MM.1S (cell line): ENCODE data around the gene KDM4C.

Source experiments
- EZH2 ChIP-seq: fragments of 300-600 bp; sonication (generic); optimal IDR thresholded peaks from 2 replicates; pipeline ENCODE3; 2017; ENCODE audit warnings: low read depth, mild to moderate bottlenecking, antibody characterized with exemption, low read length, mixed read lengths
- EZH2phosphoT487 ChIP-seq: fragments of 300-600 bp; sonication (generic); IDR thresholded peaks from 2 replicates; pipeline ENCODE4 v1.6.1; 2018; ENCODE audit warnings: antibody characterized with exemption, low read length
- TF ChIP-seq, protein P1 (sequence below): fragments of 300-600 bp; sonication (generic); IDR thresholded peaks from 2 replicates; pipeline ENCODE4 v1.5.1; 2016; ENCODE audit warnings: antibody characterized with exemption, low read length, mixed read lengths

DNA sequence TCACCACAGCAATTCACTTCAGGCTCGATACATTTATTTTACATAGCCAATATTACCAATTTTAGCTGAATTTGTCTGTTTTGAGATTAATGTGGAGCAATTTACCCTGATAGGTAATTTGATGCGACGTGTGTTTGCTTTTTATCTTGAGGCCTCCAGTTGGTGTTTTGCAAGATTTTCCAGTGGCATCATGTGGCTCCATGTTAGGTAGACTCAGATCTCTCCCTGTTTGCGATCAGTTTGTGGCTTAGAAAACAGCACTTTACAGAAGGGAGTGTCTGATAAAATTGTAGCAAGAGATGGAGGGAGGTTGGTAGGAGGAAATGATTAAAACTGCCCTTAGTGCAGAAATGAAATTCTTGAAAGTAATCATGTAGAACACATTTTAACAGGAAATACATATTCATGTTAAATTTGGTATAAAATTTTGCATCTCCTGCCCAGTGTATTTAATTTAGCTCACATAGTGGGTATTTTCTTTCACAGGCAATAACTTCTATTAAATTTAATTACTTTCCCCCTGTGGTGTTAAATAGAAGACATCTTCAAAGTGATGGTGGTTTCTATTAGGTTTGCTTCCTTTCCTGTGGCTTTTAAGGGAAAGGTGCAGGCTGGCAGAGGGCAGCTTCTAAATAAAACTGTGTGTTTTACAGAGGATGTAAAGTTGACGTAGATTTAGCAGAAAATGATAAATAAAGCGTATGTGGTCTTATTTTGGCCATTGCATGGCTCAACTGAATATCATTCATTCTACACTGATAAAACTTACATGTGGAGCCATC is 135.8 kb downstream of the KDM4C start:
- TF ChIP-seq, protein P1, sequence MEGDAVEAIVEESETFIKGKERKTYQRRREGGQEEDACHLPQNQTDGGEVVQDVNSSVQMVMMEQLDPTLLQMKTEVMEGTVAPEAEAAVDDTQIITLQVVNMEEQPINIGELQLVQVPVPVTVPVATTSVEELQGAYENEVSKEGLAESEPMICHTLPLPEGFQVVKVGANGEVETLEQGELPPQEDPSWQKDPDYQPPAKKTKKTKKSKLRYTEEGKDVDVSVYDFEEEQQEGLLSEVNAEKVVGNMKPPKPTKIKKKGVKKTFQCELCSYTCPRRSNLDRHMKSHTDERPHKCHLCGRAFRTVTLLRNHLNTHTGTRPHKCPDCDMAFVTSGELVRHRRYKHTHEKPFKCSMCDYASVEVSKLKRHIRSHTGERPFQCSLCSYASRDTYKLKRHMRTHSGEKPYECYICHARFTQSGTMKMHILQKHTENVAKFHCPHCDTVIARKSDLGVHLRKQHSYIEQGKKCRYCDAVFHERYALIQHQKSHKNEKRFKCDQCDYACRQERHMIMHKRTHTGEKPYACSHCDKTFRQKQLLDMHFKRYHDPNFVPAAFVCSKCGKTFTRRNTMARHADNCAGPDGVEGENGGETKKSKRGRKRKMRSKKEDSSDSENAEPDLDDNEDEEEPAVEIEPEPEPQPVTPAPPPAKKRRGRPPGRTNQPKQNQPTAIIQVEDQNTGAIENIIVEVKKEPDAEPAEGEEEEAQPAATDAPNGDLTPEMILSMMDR = no peak
- TF ChIP-seq EZH2 (no peak), EZH2phosphoT487 (no peak)
